GM18858 (cell line): Measurements from ENCODE around the gene SERINC2.

ENCODE experiments used
- ATAC-seq: cut with Tn5 transposase; IDR thresholded peaks from one replicate; pipeline ENCODE4 v1.9.1; 2021; ENCODE audit not compliant: unreplicated experiment

The SERINC2 gene

GRCh38 chr1:31432592-31433395 lies 19.8 kb downstream of the SERINC2 start:
- no peak for ATAC-seq

DNA sequence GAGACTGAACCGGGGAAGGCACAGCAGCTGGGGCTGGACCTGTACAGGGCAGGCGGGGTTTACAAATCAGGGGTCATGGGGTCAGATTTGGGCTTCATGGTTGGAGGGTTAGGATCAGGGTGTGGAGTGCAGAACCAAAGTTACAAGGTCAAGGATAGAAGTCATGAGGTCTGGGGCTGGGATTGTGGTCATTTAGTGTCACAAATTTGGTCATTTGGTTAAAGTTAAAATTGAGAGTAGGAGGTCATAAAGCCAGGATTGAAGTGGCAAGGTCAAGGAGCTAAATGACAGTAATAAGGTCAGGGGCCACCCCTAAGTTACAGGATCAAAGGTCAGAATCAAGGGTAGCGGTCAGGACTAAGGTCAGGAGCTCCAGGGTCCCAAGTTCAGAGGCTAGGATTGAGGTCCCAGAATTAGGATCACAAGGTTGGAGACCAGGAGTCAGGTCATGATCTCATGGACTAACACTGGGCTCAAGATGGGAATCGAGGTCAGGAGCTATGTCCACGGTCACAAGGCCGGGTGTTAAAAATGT lies 20.4 kb downstream of the SERINC2 start:
- no peak for ATAC-seq

- no peak for ATAC-seq
Observed at GRCh38 chr1:31434101-31434871, 21.3 kb downstream of the SERINC2 start.

GRCh38 chr1:31434979-31435378 lies 22.0 kb downstream of the SERINC2 start:
- ATAC-seq: no peak

DNA sequence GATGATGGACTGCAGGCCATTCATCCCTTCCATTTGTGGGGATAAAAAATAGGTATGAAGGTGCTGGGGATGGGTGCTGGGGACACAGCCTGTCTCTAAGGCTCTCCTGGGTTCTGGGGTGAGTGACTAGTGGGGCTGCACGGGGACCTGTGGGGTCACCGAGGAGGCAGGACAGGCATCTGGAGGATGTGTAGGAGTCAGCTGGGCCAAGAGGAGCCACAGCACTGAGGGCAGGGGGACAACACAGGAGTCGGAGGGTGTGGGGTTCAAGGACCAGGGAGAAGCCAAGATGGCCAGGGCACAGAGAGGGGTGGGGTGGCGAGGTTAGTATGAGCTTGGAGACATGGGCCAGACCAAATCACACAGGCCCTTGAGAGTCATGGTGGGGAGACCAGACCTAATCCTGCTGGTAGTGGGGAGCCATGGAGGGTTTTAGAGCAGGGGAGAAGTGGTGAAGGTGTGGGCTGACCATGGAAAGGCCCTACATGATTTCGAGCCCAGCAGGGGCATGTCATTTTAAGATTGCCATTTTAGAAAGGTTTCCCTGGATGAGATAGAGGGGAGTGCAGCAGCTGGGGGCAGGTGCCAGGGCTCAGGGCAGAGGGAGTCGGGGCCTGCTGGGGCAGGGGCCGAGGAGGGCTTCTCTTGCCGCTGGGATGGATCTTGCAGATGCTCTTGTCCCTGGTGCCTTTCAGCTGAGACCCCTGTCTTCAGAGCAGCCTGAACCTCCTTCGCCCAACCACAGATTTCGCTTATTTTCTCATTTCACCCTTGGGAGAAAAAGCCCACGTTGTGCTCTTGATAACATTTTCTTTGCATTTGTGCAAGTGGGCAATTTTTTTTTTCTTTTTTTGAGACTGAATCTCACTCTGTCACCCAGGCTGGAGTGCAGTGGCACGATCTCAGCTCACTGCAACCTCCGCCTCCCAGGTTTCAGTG lies 22.7 kb downstream of the SERINC2 start:
- ATAC-seq: no peak

- ATAC-seq: no peak
Observed at GRCh38 chr1:31436596-31437432, 23.8 kb downstream of the SERINC2 start.

- ATAC-seq: no peak
Observed at GRCh38 chr1:31437433-31438037, 24.5 kb downstream of the SERINC2 start.

DNA sequence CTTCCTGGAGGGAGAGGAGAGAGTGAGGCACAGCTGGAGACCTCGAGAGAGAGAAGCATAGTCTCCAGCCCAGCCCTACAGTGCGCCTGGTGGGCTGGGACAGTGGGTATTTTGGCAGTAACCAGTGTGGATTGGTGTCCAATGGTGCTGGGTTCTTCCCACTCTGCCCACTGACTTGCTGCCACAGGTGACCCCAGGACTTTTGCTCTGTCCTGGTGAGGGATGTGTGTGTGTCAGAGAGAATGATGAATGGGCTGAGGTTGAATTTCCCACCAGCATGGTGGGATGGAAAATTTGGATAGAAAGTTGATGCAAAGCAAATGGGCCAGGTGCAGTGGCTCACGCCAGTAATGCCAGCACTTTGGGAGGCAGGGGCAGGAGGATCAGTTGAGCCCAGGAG lies 26.3 kb downstream of the SERINC2 start:
- no peak for ATAC-seq

DNA sequence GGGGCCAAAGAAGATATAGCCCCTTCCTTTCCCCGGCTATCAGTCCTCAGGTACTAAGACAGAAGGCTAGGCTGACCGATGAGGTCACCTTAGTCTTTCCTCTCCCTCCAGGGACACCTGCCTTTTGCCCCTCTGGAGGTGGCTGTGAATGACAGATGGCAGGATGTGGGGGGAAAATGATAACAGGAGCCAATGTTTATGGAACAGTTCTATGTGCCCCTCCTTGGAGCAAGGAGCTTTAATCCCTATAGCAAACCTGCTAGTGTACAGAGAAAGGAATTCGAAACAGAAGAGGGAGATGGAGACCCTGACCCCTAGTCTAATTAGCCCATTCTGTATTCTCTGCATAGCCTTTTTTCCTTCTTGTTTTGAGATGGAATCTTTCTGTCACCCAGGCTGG lies 28.1 kb downstream of the SERINC2 start:
- ATAC-seq: no peak

DNA sequence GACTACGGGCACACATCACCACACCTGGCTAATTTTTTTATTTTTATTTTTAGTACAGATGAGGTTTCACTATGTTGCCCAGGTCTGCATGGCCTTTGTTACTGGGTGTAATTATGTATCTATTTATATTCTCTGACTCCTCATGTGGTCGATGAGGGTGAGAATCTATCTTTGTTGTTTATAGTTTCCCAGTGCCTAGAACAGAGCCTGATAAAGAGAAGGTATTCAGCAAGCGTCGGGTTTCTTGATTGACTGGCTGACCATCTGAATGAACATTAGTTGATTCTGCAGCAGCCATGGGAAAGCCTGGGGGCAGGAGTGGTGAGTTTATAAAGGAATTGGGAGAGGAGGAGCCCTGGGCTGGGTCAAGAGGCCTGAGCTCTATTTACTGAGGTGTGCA lies 28.5 kb downstream of the SERINC2 start:
- no peak for ATAC-seq

- ATAC-seq: no peak
Observed at GRCh38 chr1:31441970-31442647, 29.1 kb downstream of the SERINC2 start.

- no peak for ATAC-seq
Observed at GRCh38 chr1:31442648-31442994, 29.6 kb downstream of the SERINC2 start.

DNA sequence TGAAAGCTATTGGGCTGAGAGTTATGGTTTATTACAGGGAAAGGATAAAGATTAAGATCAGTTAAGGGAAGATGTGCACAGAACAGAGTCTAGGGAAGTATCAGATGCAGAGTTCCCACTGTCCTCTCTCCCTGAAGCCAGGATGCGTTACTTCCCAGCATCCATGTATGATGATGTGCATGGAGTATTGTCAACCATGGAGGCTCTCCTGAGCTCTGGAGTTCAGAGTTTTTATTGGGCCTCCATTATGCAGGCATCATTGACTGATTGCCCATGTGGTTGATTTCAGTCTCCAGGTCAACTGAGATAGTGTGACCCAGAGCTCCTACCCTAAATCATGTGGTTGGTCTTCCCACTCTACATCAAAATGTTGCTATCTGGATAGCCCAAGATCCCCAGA lies 30.7 kb downstream of the SERINC2 start:
- no peak for ATAC-seq

- ATAC-seq: no peak
Observed at GRCh38 chr1:31444725-31445448, 31.9 kb downstream of the SERINC2 start.

- no peak for ATAC-seq
Observed at GRCh38 chr1:31445951-31446350, 32.9 kb downstream of the SERINC2 start.

- no peak for ATAC-seq
Observed at GRCh38 chr1:31447210-31447609, 34.2 kb downstream of the SERINC2 start.

DNA sequence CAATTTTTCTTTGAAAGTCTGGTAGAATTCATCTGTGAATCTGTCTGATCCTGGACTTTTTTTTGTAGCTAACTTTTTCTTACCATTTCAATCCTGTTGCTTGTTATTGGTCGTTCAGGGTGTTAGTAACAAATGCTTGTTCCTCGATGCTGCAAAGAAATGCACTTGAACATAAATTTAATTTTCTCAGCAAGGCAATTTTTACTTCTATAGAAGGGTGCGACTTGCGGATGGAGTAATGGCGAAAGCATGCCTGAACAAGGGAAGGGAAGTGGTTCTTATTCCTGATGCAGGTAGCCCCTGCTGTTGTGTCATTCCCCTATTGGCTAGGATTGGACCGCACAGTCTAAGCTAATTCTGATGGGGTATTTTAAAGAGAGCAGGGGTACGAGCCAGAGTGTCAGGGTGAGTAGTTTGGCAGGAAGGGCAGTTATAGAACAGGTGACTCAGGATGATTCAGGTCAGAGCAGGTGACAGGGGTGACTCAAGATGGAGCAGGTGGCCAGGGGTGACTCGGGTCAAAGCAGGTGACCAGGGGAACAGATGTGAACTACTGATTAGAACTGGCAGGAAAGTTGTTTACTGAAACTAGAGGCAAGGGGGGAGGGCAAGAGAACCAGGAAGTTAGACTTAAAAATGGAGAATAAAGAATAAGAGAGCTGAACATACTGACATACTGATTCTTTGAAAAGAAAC lies 40.5 kb downstream of the SERINC2 start:
- no peak for ATAC-seq

GRCh38 chr1:31458287-31458896 lies 45.4 kb downstream of the SERINC2 start:
- ATAC-seq: no peak
